GM12865 (cell line): ENCODE results near the gene ATL2.
"Not testable (repeated sequence)": the region's sequence is repeated elsewhere in the genome, so short reads cannot be mapped to it uniquely, and the experiment has no call there.

Experiments used
- DNase-seq: peaks from one replicate; pipeline ENCODE4 v3.0.0; 2010; ENCODE audit warnings: low read depth
- H3K4me3 ChIP-seq: 2 replicates; pipeline ENCODE4 v1.5.1; 2011; ENCODE audit warnings: mild to moderate bottlenecking, low read depth, low read length, control low read depth
- TF ChIP-seq, protein P1 (sequence below): IDR thresholded peaks from 2 replicates; pipeline ENCODE4 v1.5.1; 2011; ENCODE audit warnings: low read length, control low read depth, low read depth, inconsistent platforms; ENCODE audit not compliant: insufficient read depth; ENCODE audit errors: missing control alignments

ATL2 gene

DNA sequence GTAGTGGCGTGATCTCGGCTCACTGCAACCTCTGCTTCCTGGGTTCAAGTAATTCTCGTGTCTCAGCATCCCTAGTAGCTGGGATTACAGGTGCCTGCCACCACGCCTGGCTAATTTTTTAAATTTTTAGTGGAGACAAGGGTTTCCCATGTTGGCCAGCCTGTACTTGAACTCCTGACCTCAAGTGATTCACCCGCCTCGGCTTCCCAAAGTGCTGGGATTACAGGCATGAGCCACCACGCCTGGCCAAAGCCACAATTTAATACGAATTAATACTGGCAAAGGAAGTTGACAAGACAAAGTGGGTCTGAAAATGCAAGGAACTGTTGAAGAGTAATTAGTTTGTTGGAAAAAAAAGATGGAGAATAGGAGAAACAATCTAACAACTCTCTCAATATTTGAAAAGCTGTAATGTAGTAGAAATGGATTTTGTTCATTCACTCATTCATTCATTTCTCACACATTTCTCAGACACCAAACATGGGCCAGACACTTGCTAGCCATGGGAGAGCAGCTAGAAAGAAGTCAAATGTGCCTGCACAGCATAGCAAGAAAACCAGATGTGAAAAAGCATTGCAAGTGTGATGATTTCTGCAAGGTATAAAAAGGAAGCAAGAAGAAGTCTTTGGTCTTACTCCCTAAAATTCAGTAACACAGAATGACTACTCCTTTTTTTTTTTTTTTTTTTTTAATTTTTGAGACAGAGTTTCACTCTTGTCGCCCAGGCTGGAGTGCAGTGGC is 39.4 kb upstream of the ATL2 start:
- TF ChIP-seq, protein P1, sequence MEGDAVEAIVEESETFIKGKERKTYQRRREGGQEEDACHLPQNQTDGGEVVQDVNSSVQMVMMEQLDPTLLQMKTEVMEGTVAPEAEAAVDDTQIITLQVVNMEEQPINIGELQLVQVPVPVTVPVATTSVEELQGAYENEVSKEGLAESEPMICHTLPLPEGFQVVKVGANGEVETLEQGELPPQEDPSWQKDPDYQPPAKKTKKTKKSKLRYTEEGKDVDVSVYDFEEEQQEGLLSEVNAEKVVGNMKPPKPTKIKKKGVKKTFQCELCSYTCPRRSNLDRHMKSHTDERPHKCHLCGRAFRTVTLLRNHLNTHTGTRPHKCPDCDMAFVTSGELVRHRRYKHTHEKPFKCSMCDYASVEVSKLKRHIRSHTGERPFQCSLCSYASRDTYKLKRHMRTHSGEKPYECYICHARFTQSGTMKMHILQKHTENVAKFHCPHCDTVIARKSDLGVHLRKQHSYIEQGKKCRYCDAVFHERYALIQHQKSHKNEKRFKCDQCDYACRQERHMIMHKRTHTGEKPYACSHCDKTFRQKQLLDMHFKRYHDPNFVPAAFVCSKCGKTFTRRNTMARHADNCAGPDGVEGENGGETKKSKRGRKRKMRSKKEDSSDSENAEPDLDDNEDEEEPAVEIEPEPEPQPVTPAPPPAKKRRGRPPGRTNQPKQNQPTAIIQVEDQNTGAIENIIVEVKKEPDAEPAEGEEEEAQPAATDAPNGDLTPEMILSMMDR: no peak
- no peak for DNase-seq
- H3K4me3 ChIP-seq: no peak overlapping the region

DNA sequence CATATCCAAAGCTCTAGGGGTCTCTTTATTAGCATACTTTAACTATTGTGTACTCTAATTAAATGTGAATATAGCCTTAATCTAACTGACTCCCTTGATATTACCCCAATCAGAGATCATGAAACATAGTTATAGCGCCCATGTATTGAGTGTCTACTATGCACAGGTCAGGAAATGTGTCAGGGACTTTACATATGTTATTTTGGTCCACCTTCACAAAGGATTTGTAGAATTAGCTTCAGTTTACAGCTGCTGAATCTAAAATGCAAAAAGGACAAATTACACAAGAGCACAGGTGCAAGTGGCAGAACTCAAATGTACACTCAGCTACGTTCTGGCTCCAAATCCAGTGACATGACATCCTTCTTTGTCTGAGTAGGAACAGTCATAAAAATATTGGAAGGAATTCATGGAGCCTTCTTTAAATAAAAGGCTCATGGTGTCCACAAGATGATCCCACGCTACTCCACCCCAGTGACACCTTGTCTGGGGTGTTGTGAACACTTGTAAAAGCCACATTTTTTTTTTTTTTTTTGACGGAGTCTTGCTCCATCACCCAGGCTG is 38.7 kb upstream of the ATL2 start:
- H3K4me3 ChIP-seq: no peak overlapping the region
- no peak for DNase-seq
- TF ChIP-seq, protein P1: no peak

DNA sequence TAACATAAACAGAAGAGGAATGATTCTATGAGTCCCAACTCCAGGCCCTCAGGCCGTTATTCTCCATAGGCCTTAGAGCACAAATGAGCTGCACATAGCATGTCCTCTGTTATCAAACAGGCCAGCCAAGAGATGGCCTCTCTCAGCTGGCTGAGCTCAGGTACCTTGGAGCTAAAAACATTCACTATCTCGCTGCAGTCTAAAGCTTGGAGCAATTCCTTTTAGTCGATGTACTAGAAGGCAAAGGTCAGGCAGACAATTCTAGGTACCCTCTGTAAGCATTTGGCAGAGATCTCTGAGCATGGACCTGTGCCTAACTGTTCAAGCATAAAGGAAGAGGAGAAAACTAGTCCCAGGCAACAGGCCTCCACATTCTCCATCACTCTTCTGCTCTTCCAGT is 38.0 kb upstream of the ATL2 start:
- no peak for DNase-seq
- H3K4me3 ChIP-seq: no peak overlapping the region
- TF ChIP-seq, protein P1: no peak

DNA sequence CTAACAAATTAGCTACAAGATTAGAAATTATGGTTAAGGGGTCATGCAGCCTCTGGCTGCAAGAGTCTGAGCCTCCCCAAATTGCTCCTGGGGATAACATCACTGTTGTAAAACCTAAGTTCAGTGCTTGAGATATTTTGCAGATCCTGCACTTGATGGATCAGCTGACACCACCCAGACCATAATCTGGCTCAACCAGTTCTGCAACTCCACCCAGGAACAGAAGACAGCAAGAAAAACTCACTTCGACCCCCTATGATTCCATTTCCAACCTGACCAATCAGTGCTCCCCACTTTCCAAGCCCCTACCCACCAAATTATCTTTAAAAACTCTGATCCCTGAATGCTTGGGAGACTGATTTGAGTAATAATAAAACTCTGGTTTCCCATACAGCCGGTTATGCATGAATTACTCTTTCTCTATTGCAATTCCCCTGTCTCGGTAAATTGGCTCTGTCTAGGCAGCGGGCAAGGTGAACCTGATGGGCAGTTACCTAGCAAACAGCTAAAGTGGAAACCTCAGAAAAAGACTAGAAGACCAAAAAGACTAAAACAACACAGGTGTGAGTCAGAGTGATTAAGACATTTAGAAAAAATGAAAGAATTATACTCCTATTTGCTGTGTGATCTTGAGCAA is 35.3 kb upstream of the ATL2 start:
- not testable (repeated sequence) for DNase-seq, H3K4me3 ChIP-seq

DNA sequence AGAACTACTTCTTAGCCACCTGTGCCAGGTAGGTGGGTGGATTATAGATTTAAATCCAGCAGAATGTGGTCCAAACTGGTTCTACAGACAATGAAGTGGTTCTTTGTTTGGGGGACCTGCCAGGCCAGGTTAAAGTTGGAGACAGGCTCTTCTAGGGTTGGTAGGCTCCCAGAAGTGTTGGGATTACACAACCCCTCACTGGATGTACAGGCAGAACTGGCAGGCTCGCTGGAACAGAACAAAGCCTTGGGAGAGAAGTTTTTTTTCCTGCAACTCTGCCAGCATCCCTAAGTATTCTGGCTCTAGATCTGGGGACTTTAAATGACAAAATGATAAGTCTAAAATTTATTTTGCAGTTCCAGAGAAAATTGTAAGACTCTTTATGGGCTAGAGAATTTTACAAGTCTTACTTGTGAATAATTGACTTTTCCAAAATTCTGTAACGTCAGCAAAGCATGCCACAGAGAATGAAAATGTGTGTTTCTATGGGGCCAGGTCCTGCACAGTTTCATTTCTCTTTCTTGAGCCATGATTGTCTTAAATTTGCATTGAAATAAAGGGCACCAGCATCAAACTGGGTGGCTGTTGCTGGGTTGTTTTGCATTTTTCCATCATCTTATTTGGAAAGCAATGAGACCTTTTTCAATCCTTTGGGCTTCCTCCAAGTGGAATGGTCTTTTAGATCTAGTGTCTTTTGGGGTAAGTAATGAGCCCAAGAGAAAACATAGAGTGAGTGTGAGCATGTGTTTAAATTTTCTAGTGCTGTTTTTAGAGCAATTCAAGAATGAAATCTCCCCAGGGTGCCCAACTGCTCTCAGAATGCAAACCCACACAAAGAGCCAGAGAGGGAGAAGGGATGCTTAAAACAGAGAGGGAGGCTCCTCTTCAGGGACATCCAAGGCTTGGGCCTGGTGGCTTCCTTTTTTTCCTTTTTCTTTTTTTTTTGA is 32.4 kb upstream of the ATL2 start:
- H3K4me3 ChIP-seq: peak overlapping the region; percentile 16
- peak; percentile 66 for DNase-seq
- TF ChIP-seq, protein P1: no peak

DNA sequence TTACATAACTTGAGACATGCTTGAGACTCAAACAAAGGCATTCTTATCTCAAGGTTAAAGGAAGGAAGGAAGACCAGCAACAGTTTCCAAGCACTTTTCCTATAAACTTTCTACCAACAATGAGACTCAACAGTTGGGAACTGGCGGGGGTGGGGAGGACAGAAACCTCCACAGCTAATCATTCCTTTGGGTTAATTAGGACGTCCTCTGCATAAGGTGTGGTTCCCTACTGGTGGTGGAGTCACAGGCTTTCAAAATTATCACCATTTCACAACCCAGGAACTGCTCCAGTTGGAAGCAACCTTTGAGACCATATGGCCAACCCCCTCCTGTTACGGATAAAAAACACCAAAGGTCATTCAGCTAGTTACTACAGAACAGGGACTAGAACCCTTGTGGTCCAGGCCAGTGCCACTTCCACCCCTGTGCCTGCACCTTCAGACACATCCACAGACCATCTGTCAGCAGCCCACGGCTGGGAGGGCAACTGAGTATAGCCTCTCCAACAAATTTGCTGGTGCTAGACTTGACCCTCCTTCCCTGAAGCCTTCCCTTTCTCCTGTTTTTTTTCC is 30.1 kb upstream of the ATL2 start:
- TF ChIP-seq, protein P1: no peak
- DNase-seq: no peak
- no peak overlapping the region for H3K4me3 ChIP-seq
